BE2C (cell line): ENCODE measurements around the gene LACRT.
A peak's percentile ranks its signal among the peaks of the same experiment; 100 is the strongest.

ENCODE experiments used
- DNase-seq: peaks from one replicate; pipeline ENCODE4 v3.0.0-alpha.2; 2020
- H3K27me3 ChIP-seq: fragments of 250-450 bp; sonication (Bioruptor Pico); 2 replicates; pipeline ENCODE4 v1.5.1; 2020; ENCODE audit warnings: mild to moderate bottlenecking
- H3K36me3 ChIP-seq: fragments of 250-450 bp; sonication (Bioruptor Pico); 2 replicates; pipeline ENCODE4 v1.5.1; 2020; ENCODE audit warnings: mild to moderate bottlenecking
- H3K4me1 ChIP-seq: fragments of 250-450 bp; sonication (Bioruptor Pico); 2 replicates; pipeline ENCODE4 v1.5.1; 2020
- H3K4me3 ChIP-seq: 2 replicates; pipeline ENCODE4 v1.5.1; 2011; ENCODE audit warnings: low read depth, low read length
- H3K9me3 ChIP-seq: fragments of 250-450 bp; sonication (Bioruptor Pico); 2 replicates; pipeline ENCODE4 v1.5.1; 2020
- CTCF ChIP-seq: IDR thresholded peaks from 2 replicates; pipeline ENCODE4 v1.5.1; 2012; ENCODE audit warnings: mild to moderate bottlenecking, low read depth, low read length

Gene LACRT

GRCh38 chr12:54603173-54603814 is 31.4 kb downstream of the LACRT start:
- Histone ChIP-seq H3K4me1 (no peaks in the 10 kb centered on the region), H3K36me3 (no peaks in the 10 kb centered on the region), H3K9me3 (no peaks in the 10 kb centered on the region), H3K27me3 (peaks cover 3% of the 10 kb centered on the region), H3K4me3 (no peak overlapping the region)
- peak; percentile 52 for DNase-seq
- TF ChIP-seq CTCF, result peak; percentile 91

- H3K4me1 ChIP-seq, result no peaks in the 10 kb centered on the region
- H3K9me3 ChIP-seq, result no peaks in the 10 kb centered on the region
- DNase-seq, result no peak
- TF ChIP-seq CTCF, result no peak
- no peak overlapping the region for H3K4me3 ChIP-seq
- peaks cover 3% of the 10 kb centered on the region for H3K27me3 ChIP-seq
- no peaks in the 10 kb centered on the region for H3K36me3 ChIP-seq
Observed at GRCh38 chr12:54602661-54603060, 32.0 kb downstream of the LACRT start.

- no peak overlapping the region for H3K4me3 ChIP-seq
- DNase-seq, result no peak
- H3K36me3 ChIP-seq, result no peaks in the 10 kb centered on the region
- peaks cover 3% of the 10 kb centered on the region for H3K27me3 ChIP-seq
- TF ChIP-seq CTCF, result 0 out of 2 replicates have a peak, but pooled peaks have one; percentile 10
- no peaks in the 10 kb centered on the region for H3K9me3 ChIP-seq
- H3K4me1 ChIP-seq, result no peaks in the 10 kb centered on the region
Observed at GRCh38 chr12:54601841-54602240, 32.9 kb downstream of the LACRT start.

GRCh38 chr12:54598970-54599369 is 35.7 kb downstream of the LACRT start:
- Histone ChIP-seq H3K9me3 (no peaks in the 10 kb centered on the region), H3K4me3 (no peak overlapping the region), H3K4me1 (no peaks in the 10 kb centered on the region), H3K27me3 (peaks cover 3% of the 10 kb centered on the region), H3K36me3 (no peaks in the 10 kb centered on the region; the same call in 1 of the 2 replicates)
- TF ChIP-seq CTCF, result no peak
- DNase-seq, result no peak

GRCh38 chr12:54596526-54596946 is 38.2 kb downstream of the LACRT start:
- peak; percentile 92 for TF ChIP-seq CTCF
- Histone ChIP-seq H3K27me3 (peaks cover 7% of the 10 kb centered on the region), H3K4me3 (no peak overlapping the region), H3K36me3 (no peaks in the 10 kb centered on the region; the same call in 1 of the 2 replicates), H3K9me3 (no peaks in the 10 kb centered on the region), H3K4me1 (no peaks in the 10 kb centered on the region)
- DNase-seq, result peak; percentile 61

GRCh38 chr12:54595471-54595870 is 39.2 kb downstream of the LACRT start:
- Histone ChIP-seq H3K27me3 (peaks cover 11% of the 10 kb centered on the region), H3K9me3 (no peaks in the 10 kb centered on the region), H3K4me3 (no peak overlapping the region), H3K4me1 (no peaks in the 10 kb centered on the region), H3K36me3 (no peaks in the 10 kb centered on the region; the same call in 1 of the 2 replicates)
- no peak for DNase-seq
- no peak for TF ChIP-seq CTCF
